ENCODE results near the gene UBE2G2. TPM values are rescaled to one million over a fixed set of nuclear protein-coding genes. Genes with fewer than 3 reads are reported as not detected.

Gene UBE2G2
- total RNA-seq, 2 donors from 2014 or later: 89.7 to 164 TPM

GRCh38 chr21:44729336-44730027 lies 72.1 kb downstream of the UBE2G2 start:
- peak; percentile 57 for DNase-seq (ENCODE audit: low spot score)
- Mint-ChIP-seq H3K4me3 (no peak overlapping the region), H3K9me3 (no peaks in the 10 kb centered on the region), H3K27ac (no peak overlapping the region), H3K36me3 (no peaks in the 10 kb centered on the region), H3K27me3 (peaks cover 14 to 18% of the 10 kb centered on the region in 2 donors), H3K4me1 (ENCODE audit: low read depth in 2 of 2) (no peaks in the 10 kb centered on the region)
- ATAC-seq: no peak

DNA sequence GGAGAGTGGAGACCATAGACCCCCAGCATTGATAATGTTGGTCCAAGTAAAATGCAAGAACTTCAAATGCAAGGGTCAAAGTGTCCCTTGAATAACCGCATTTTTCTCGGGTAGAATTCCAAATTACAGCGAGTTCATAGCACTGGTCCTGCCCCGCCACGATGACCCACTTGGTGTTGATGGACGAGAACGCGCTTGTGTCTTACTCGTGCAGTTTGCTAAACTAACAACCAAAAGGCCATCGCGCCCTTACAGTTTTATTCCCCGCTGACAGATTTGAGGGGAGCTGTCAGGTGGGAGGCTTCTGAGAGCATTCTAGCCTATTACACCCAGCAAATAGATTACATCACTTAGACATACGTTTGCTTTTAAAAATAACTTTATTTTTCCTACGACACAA lies 72.9 kb downstream of the UBE2G2 start:
- ATAC-seq (no peak), DNase-seq (ENCODE audit: low spot score) (no peak)
- Mint-ChIP-seq H3K27me3 (peaks cover 14 to 21% of the 10 kb centered on the region in 2 donors), H3K4me3 (no peak overlapping the region), H3K36me3 (no peaks in the 10 kb centered on the region), H3K4me1 (ENCODE audit: low read depth in 2 of 2) (no peaks in the 10 kb centered on the region), H3K9me3 (no peaks in the 10 kb centered on the region), H3K27ac (no peak overlapping the region)

DNA sequence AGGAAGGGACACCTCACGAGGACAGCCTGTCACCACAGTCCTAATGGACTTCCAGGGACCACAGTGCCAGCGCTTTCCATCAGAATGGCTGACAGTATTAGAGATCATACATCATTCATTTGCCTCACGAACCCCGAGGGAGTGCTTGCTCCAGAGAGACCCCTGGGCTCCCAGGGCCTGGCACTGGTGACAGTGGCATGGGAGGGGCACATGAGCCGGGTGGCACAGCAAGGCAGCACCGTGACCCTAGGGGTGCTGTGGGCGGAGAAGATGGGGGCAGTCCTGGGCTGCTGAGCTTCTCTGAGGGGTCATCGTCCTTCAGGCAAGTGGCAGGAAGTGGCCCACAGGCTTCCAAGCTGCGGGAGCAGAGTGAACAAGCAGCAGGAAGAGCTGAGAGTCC lies 73.9 kb downstream of the UBE2G2 start:
- H3K9me3 Mint-ChIP-seq: no peaks in the 10 kb centered on the region
- no peak overlapping the region for H3K4me3 Mint-ChIP-seq
- H3K27me3 Mint-ChIP-seq: peaks cover 19 to 27% of the 10 kb centered on the region in 2 donors
- DNase-seq (ENCODE audit: low spot score) (peak; percentile 58), ATAC-seq (no peak)
- H3K4me1 Mint-ChIP-seq (ENCODE audit: low read depth in 2 of 2): peaks cover 5 to 6% of the 10 kb centered on the region in 2 donors
- H3K27ac Mint-ChIP-seq: no peak overlapping the region
- H3K36me3 Mint-ChIP-seq: no peaks in the 10 kb centered on the region

- H3K4me1 Mint-ChIP-seq (ENCODE audit: low read depth in 2 of 2): peaks cover 7 to 9% of the 10 kb centered on the region in 2 donors
- H3K4me3 Mint-ChIP-seq: no peak overlapping the region
- ATAC-seq (no peak), DNase-seq (ENCODE audit: low spot score) (peak; percentile 42)
- H3K27ac Mint-ChIP-seq: no peak overlapping the region
- H3K36me3 Mint-ChIP-seq: no peaks in the 10 kb centered on the region
- H3K9me3 Mint-ChIP-seq: no peaks in the 10 kb centered on the region
- H3K27me3 Mint-ChIP-seq: peaks cover 22 to 31% of the 10 kb centered on the region in 2 donors
Measured at GRCh38 chr21:44727321-44727720, 74.3 kb downstream of the UBE2G2 start.

DNA sequence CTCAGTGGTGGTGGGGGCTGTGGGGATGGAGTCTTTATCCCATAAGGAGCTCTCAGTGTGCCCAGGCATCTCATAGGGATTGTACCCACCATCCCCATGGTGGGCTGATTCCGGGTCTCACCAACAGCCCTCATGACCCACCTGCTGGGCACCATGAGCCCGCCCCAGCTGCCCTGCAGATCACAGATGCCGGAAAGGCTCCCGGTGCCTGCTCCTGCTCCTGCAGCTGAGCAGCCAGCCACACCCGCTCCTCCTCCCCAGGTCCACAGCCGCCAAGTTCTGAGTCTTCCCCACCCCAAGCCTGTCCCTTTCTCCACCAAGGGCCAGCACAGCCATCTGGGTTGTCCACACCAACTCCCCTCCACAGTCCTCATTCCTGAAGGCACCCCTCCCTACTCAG lies 74.8 kb downstream of the UBE2G2 start:
- H3K4me3 Mint-ChIP-seq: no peak overlapping the region
- H3K4me1 Mint-ChIP-seq (ENCODE audit: low read depth in 2 of 2): peaks cover 7 to 9% of the 10 kb centered on the region in 2 donors
- no peaks in the 10 kb centered on the region for H3K9me3 Mint-ChIP-seq
- H3K36me3 Mint-ChIP-seq: no peaks in the 10 kb centered on the region
- H3K27me3 Mint-ChIP-seq: peaks cover 22 to 29% of the 10 kb centered on the region in 2 donors
- ATAC-seq (no peak), DNase-seq (ENCODE audit: low spot score) (peak; percentile 40)
- H3K27ac Mint-ChIP-seq: no peak overlapping the region

DNA sequence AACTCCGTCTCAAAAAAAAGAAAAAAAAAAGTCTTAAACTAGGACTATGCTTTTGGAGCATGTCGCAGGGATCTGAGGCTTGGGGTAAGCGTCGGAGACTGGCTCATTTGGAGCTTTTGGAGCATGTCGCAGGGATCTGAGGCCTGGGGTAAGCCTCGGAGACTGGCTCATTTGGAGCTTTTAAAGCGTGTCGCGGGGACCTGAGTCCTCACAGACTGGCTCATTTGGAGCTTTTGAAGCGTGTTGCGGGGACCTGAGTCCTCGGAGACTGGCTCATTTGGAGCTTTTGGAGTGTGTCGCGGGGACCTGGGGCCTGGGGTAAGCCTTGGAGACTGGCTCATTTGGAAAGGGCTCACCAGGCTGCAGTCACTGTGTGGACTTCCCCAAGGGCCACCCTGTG lies 76.7 kb downstream of the UBE2G2 start:
- Mint-ChIP-seq H3K4me3 (no peak overlapping the region), H3K27ac (no peak overlapping the region), H3K9me3 (no peaks in the 10 kb centered on the region), H3K36me3 (no peaks in the 10 kb centered on the region), H3K4me1 (ENCODE audit: low read depth in 2 of 2) (peaks cover 7 to 9% of the 10 kb centered on the region in 2 donors), H3K27me3 (peaks cover 28 to 30% of the 10 kb centered on the region in 2 donors)
- peak; percentile 56 for DNase-seq (ENCODE audit: low spot score)
- no peak for ATAC-seq

GRCh38 chr21:44724196-44724595 lies 77.4 kb downstream of the UBE2G2 start:
- Mint-ChIP-seq H3K27me3 (peaks cover 33 to 38% of the 10 kb centered on the region in 2 donors), H3K36me3 (no peaks in the 10 kb centered on the region), H3K27ac (no peak overlapping the region), H3K4me1 (ENCODE audit: low read depth in 2 of 2) (peaks cover 7 to 9% of the 10 kb centered on the region in 2 donors), H3K9me3 (no peaks in the 10 kb centered on the region), H3K4me3 (no peak overlapping the region)
- ATAC-seq: peak in 1 of 2 donors; percentile 9
- DNase-seq (ENCODE audit: low spot score): peak; percentile 41

DNA sequence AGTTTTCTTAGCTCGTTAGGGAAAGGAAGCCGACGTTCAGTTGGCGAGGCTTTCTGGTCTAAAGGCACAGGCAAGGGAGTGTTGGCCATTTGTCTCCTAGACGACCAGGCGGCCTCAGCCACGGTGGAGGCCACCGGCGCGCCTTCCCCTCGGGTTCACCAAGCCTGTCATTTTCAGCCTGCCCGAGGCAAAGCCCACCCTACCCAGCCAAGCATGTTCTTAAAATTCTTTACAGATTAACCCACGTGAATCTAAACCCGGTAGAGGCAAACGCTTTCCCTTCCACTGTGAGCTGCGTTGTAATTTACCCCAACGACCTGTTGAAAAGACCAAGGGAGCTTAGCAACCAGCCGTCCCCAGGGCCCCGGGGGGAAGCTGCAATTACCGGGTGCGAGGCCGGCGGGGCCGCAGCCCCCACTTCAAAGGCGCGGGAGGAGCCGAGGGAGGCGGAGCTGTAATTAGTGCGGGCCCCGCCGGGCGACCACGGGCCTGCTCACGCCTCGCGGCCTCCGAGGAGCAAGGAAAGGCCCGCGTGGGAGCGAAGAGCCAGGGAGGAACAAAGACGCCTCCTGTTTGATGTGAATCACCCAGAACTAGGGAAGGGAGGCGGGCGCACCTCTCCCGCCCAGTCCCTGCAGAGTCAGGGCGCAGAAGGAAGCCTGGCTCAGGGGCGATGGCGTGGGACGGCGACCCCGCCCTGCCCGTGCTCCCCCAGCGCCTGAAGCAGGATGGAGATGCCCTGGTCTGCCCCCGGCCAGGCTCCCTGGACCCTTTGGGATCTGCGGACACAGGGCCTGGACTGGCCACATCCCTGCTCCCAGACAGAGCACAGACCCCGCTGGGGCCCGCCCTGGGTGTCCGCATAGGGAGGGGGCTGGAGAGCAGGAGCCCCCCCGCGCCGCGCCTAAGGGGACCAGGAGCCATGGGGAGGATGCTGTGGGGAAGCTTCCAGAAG lies 78.2 kb downstream of the UBE2G2 start:
- Mint-ChIP-seq H3K36me3 (no peaks in the 10 kb centered on the region), H3K9me3 (no peaks in the 10 kb centered on the region), H3K27ac (no peak overlapping the region), H3K4me3 (peak overlapping the region; percentile 22), H3K27me3 (peaks cover 39 to 45% of the 10 kb centered on the region in 2 donors), H3K4me1 (ENCODE audit: low read depth in 2 of 2) (peaks cover 7 to 9% of the 10 kb centered on the region in 2 donors)
- ATAC-seq (peak; percentile 15 to 33), DNase-seq (ENCODE audit: low spot score) (peak; percentile 57)

GRCh38 chr21:44722731-44723130 lies 78.9 kb downstream of the UBE2G2 start:
- no peaks in the 10 kb centered on the region for H3K36me3 Mint-ChIP-seq
- no peak overlapping the region for H3K4me3 Mint-ChIP-seq
- ATAC-seq (no peak), DNase-seq (ENCODE audit: low spot score) (peak; percentile 25)
- H3K27ac Mint-ChIP-seq: no peak overlapping the region
- H3K4me1 Mint-ChIP-seq (ENCODE audit: low read depth in 2 of 2): peaks cover 7 to 9% of the 10 kb centered on the region in 2 donors
- no peaks in the 10 kb centered on the region for H3K9me3 Mint-ChIP-seq
- H3K27me3 Mint-ChIP-seq: peaks cover 42 to 52% of the 10 kb centered on the region in 2 donors

- no peak overlapping the region for H3K4me3 Mint-ChIP-seq
- DNase-seq (ENCODE audit: low spot score): peak; percentile 10
- H3K9me3 Mint-ChIP-seq: no peaks in the 10 kb centered on the region
- H3K36me3 Mint-ChIP-seq: no peaks in the 10 kb centered on the region
- H3K27ac Mint-ChIP-seq: no peak overlapping the region
- peaks cover 7 to 9% of the 10 kb centered on the region in 2 donors for H3K4me1 Mint-ChIP-seq (ENCODE audit: low read depth in 2 of 2)
- peaks cover 38 to 64% of the 10 kb centered on the region in 2 donors for H3K27me3 Mint-ChIP-seq
- ATAC-seq: no peak
Measured at GRCh38 chr21:44720170-44720569, 81.5 kb downstream of the UBE2G2 start.

Other genes with a start within 250 kb of the UBE2G2 start
- not detected for gene KRTAP10-3, start 243.0 kb downstream of the UBE2G2 start, total RNA-seq
- gene KRTAP10-4, start 228.1 kb downstream of the UBE2G2 start, total RNA-seq: not detected
- not detected for gene KRTAP10-5, start 221.2 kb downstream of the UBE2G2 start, total RNA-seq
- not detected for gene KRTAP10-6, start 209.3 kb downstream of the UBE2G2 start, total RNA-seq
- not detected for gene KRTAP10-7, start 201.2 kb downstream of the UBE2G2 start, total RNA-seq
- gene KRTAP10-8, start 189.7 kb downstream of the UBE2G2 start, total RNA-seq: not detected
- gene KRTAP10-9, start 174.7 kb downstream of the UBE2G2 start, total RNA-seq: not detected
- gene KRTAP10-10, start 164.5 kb downstream of the UBE2G2 start, total RNA-seq: not detected
- not detected for gene KRTAP10-11, start 155.4 kb downstream of the UBE2G2 start, total RNA-seq
- not detected for gene KRTAP12-4, start 147.2 kb downstream of the UBE2G2 start, total RNA-seq
- gene KRTAP12-3, start 143.9 kb downstream of the UBE2G2 start, total RNA-seq: not detected
- not detected for gene KRTAP12-2, start 134.9 kb downstream of the UBE2G2 start, total RNA-seq
- gene KRTAP12-1, start 119.7 kb downstream of the UBE2G2 start, total RNA-seq: not detected
- gene KRTAP10-12, start 104.6 kb downstream of the UBE2G2 start, total RNA-seq: not detected
- gene TSPEAR, start 90.2 kb downstream of the UBE2G2 start, total RNA-seq: not detected
- 10 to 100 TPM; 50.1 to 53.9 TPM for gene SUMO3, start 16.2 kb upstream of the UBE2G2 start, total RNA-seq
- 10 to 100 TPM; 69.4 to 81.7 TPM for gene PTTG1IP, start 71.9 kb upstream of the UBE2G2 start, total RNA-seq
- 1,000 to 10,000 TPM in 1 of 2 donors, 100 to 1,000 TPM in 1; 448 to 1,246 TPM for gene ITGB2, start 119.1 kb upstream of the UBE2G2 start, total RNA-seq
- 10 to 100 TPM; 43.5 to 83.6 TPM for gene SLX9, start 138.2 kb upstream of the UBE2G2 start, total RNA-seq

All from natural killer cell treated with Interleukin-12 subunit alpha and Interleukin-12 subunit beta and Interleukin-15 and Interleukin-18, amount 100 ng/mL, for 72 hours (primary cell).